ENCODE results near the gene SLC16A5.

DNA sequence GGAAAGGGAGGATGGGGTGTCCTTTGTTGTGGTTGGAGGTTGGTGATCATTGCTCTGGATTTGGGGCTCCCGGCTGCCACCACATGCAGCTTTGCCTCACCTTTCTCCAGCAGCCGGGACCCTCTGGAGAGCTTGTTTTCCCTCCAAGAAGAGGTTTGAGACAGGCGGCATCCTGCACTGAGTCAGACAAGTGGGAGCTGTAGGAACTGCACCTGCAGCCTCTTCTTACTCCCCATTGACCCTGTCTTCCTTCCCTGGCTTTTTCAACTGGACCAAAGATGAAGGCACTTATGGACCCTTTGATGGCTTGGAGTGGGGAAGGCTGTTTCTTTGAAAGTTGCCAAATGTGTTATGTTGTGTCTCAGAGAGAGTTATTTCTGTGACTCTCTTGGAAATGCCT, 24.1 kb upstream of the SLC16A5 start:
- TF ChIP-seq, protein P1, sequence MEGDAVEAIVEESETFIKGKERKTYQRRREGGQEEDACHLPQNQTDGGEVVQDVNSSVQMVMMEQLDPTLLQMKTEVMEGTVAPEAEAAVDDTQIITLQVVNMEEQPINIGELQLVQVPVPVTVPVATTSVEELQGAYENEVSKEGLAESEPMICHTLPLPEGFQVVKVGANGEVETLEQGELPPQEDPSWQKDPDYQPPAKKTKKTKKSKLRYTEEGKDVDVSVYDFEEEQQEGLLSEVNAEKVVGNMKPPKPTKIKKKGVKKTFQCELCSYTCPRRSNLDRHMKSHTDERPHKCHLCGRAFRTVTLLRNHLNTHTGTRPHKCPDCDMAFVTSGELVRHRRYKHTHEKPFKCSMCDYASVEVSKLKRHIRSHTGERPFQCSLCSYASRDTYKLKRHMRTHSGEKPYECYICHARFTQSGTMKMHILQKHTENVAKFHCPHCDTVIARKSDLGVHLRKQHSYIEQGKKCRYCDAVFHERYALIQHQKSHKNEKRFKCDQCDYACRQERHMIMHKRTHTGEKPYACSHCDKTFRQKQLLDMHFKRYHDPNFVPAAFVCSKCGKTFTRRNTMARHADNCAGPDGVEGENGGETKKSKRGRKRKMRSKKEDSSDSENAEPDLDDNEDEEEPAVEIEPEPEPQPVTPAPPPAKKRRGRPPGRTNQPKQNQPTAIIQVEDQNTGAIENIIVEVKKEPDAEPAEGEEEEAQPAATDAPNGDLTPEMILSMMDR (conservative IDR thresholded peaks at IDR 0.05; ENCODE audit: low read length) = no peak
- TF ChIP-seq EZH2phosphoT487 (IDR thresholded peaks at IDR 0.05; ENCODE audit: borderline replicate concordance, low read depth, low read length) = no peak

Data from OCI-LY7 (cell line).